Suprapubic skin (tissue), 4 donors: ENCODE data around the gene ASF1B. TPM values are rescaled to one million over a fixed set of nuclear protein-coding genes. Genes with fewer than 3 reads are reported as not detected.

Experiments used
- DNase-seq, 2 donors: peaks; one replicate each; pipeline ENCODE4 v3.0.0-alpha.2; 2019; ENCODE audit warnings: low spot score in 2 of 2
- H3K27ac ChIP-seq: fragments of 200-600 bp; sonication (generic); one replicate; pipeline ENCODE4 v1.5.1; 2019
- H3K27me3 ChIP-seq: fragments of 200-600 bp; sonication (generic); one replicate; pipeline ENCODE4 v1.5.1; 2019
- H3K36me3 ChIP-seq: fragments of 200-600 bp; sonication (generic); one replicate; pipeline ENCODE4 v1.5.1; 2019
- H3K4me1 ChIP-seq: fragments of 200-600 bp; sonication (generic); one replicate; pipeline ENCODE4 v1.5.1; 2019
- H3K4me3 ChIP-seq: fragments of 200-600 bp; sonication (generic); one replicate; pipeline ENCODE4 v1.5.1; 2019; ENCODE audit warnings: mild to moderate bottlenecking
- H3K9me3 ChIP-seq: fragments of 200-600 bp; sonication (generic); one replicate; pipeline ENCODE4 v1.5.1; 2019
- CTCF ChIP-seq, 2 donors: fragments of 200-600 bp in 1 of 2; fragments of 450-650 bp in 1 of 2; sonication (generic) in 1 of 2; IDR thresholded peaks; one replicate each; pipeline ENCODE4 v1.5.1; 2016 to 2019; ENCODE audit warnings: antibody characterized with exemption in 2 of 2, mild to moderate bottlenecking in 1 of 2, moderate library complexity in 1 of 2
- EP300 ChIP-seq: sonication (generic); formaldehyde crosslinking; IDR thresholded peaks from one replicate; pipeline ENCODE4 v1.6.1; 2017; ENCODE audit warnings: antibody characterized with exemption
- POLR2A ChIP-seq, 2 donors: fragments of 450-650 bp; IDR thresholded peaks; one replicate each; pipeline ENCODE4 v1.6.1; 2017; ENCODE audit warnings: antibody characterized with exemption in 2 of 2, mild to moderate bottlenecking in 2 of 2, moderate library complexity in 2 of 2
- POLR2AphosphoS5 ChIP-seq, 3 donors: sonication (generic); formaldehyde crosslinking; IDR thresholded peaks; one replicate each; pipeline ENCODE4 v1.6.1; 2017; ENCODE audit warnings: antibody characterized with exemption in 3 of 3
- WGBS: methylation state at CpG from one replicate; pipeline ENCODE4 v1.1.5; 2018; 5-methylcytosine and 5-hydroxymethylcytosine counted together
- total RNA-seq, 4 donors: library from RNA; depleted of rRNA; stranded (reverse); fragments of >200 nt; gene quantifications; one replicate each; pipeline ENCODE4 v1.1.0, GENCODE V29; 2016

ASF1B gene
- total RNA-seq, 4 donors from 2014 or later: 3.4 to 8.8 (median 7.8) TPM

- no peaks in the 10 kb centered on the region for H3K27me3 ChIP-seq
- no peaks in the 10 kb centered on the region for H3K36me3 ChIP-seq
- H3K4me3 ChIP-seq: peak overlapping the region; percentile 89
- H3K27ac ChIP-seq: peak overlapping the region; percentile 98
- DNase-seq: peak in 1 of 2 donors; percentile 77
- TF ChIP-seq EP300: no peak
- no peak for TF ChIP-seq CTCF (IDR thresholded peaks at IDR 0.05)
- no peak for TF ChIP-seq POLR2A (IDR thresholded peaks at IDR 0.05)
- no peak for TF ChIP-seq POLR2AphosphoS5 (IDR thresholded peaks at IDR 0.05)
- H3K9me3 ChIP-seq: no peaks in the 10 kb centered on the region
- H3K4me1 ChIP-seq: peaks cover 68% of the 10 kb centered on the region
- 2% methylated on average over 15 of the region's 33 CpGs for WGBS
These were observed 19.3 kb downstream of the ASF1B start for GRCh38 chr19:14116918-14117578.

GRCh38 chr19:14116525-14116917 lies 19.9 kb downstream of the ASF1B start:
- Histone ChIP-seq H3K27ac (peak overlapping the region; percentile 98), H3K27me3 (no peaks in the 10 kb centered on the region), H3K4me1 (peaks cover 71% of the 10 kb centered on the region), H3K36me3 (no peaks in the 10 kb centered on the region), H3K9me3 (no peaks in the 10 kb centered on the region), H3K4me3 (peak overlapping the region; percentile 89)
- no peak for TF ChIP-seq POLR2A (IDR thresholded peaks at IDR 0.05)
- no peak for TF ChIP-seq EP300
- no peak for TF ChIP-seq CTCF (IDR thresholded peaks at IDR 0.05)
- no peak for TF ChIP-seq POLR2AphosphoS5 (IDR thresholded peaks at IDR 0.05)
- WGBS: 14% methylated on average over 6 of the region's 6 CpGs
- DNase-seq: no peak

- 82% methylated on average over 5 of the region's 5 CpGs for WGBS
- Histone ChIP-seq H3K9me3 (no peaks in the 10 kb centered on the region), H3K27me3 (no peaks in the 10 kb centered on the region), H3K27ac (peak overlapping the region; percentile 12), H3K36me3 (no peaks in the 10 kb centered on the region), H3K4me1 (peaks cover 71% of the 10 kb centered on the region), H3K4me3 (peak overlapping the region; percentile 89)
- no peak for TF ChIP-seq POLR2AphosphoS5 (IDR thresholded peaks at IDR 0.05)
- DNase-seq: no peak
These were observed 20.6 kb downstream of the ASF1B start for GRCh38 chr19:14115756-14116155.

- Histone ChIP-seq H3K27me3 (no peaks in the 10 kb centered on the region), H3K4me3 (no peak overlapping the region), H3K27ac (no peak overlapping the region), H3K4me1 (peaks cover 69% of the 10 kb centered on the region), H3K36me3 (no peaks in the 10 kb centered on the region), H3K9me3 (no peaks in the 10 kb centered on the region)
- peak in 1 of 2 donors; percentile 72 for DNase-seq
- WGBS: 48% methylated on average over 9 of the region's 9 CpGs
- peak in 1 of 2 donors; percentile 48 for TF ChIP-seq CTCF (IDR thresholded peaks at IDR 0.05)
- TF ChIP-seq EP300: no peak
These were observed 21.5 kb downstream of the ASF1B start for GRCh38 chr19:14114854-14115253.

- DNase-seq: no peak
- Histone ChIP-seq H3K4me1 (peaks cover 65% of the 10 kb centered on the region), H3K27me3 (no peaks in the 10 kb centered on the region), H3K36me3 (no peaks in the 10 kb centered on the region), H3K27ac (no peak overlapping the region), H3K4me3 (no peak overlapping the region), H3K9me3 (no peaks in the 10 kb centered on the region)
- WGBS: 83% methylated on average over 7 of the region's 7 CpGs
- no peak for TF ChIP-seq CTCF (IDR thresholded peaks at IDR 0.05)
- no peak for TF ChIP-seq POLR2AphosphoS5 (IDR thresholded peaks at IDR 0.05)
- TF ChIP-seq EP300: no peak
- no peak for TF ChIP-seq POLR2A (IDR thresholded peaks at IDR 0.05)
These were observed 21.9 kb downstream of the ASF1B start for GRCh38 chr19:14114439-14114838.
